Uterus (tissue), 2 donors: ENCODE results near the gene NFE2L2.

Experiments used
- POLR2A ChIP-seq, 2 donors: fragments of 450-650 bp; IDR thresholded peaks; one replicate each; pipeline ENCODE4 v1.6.1; 2016; ENCODE audit warnings: antibody characterized with exemption in 2 of 2, mild to moderate bottlenecking in 1 of 2, moderate library complexity in 1 of 2
- TF ChIP-seq, protein P1 (sequence below), 4 experiments: fragments of 200-600 bp in 2 of 4; fragments of 450-650 bp in 2 of 4; sonication (generic) in 2 of 4; IDR thresholded peaks; one replicate each; pipeline ENCODE4 v1.5.1; 2016 to 2019; ENCODE audit warnings: antibody characterized with exemption in 4 of 4, mild to moderate bottlenecking in 2 of 4, moderate library complexity in 1 of 4

- TF ChIP-seq, protein P1, sequence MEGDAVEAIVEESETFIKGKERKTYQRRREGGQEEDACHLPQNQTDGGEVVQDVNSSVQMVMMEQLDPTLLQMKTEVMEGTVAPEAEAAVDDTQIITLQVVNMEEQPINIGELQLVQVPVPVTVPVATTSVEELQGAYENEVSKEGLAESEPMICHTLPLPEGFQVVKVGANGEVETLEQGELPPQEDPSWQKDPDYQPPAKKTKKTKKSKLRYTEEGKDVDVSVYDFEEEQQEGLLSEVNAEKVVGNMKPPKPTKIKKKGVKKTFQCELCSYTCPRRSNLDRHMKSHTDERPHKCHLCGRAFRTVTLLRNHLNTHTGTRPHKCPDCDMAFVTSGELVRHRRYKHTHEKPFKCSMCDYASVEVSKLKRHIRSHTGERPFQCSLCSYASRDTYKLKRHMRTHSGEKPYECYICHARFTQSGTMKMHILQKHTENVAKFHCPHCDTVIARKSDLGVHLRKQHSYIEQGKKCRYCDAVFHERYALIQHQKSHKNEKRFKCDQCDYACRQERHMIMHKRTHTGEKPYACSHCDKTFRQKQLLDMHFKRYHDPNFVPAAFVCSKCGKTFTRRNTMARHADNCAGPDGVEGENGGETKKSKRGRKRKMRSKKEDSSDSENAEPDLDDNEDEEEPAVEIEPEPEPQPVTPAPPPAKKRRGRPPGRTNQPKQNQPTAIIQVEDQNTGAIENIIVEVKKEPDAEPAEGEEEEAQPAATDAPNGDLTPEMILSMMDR (IDR thresholded peaks at IDR 0.05) = no peak
- TF ChIP-seq POLR2A (IDR thresholded peaks at IDR 0.05) = no peak
Measured at GRCh38 chr2:177193240-177193639, 71.3 kb downstream of the NFE2L2 start.
